Umbilical cord (tissue), 2 donors: Measurements from ENCODE around the gene IL15RA. TPM values are rescaled to one million over a fixed set of nuclear protein-coding genes. Genes with fewer than 3 reads are reported as not detected.
"Not testable (repeated sequence)": the region's sequence is repeated elsewhere in the genome, so short reads cannot be mapped to it uniquely, and the experiment has no call there.

Experiments
- DNase-seq: peaks from one replicate; pipeline ENCODE4 v3.0.0-alpha.2; 2015; ENCODE audit warnings: low spot score
- total RNA-seq: library from RNA; depleted of rRNA; stranded (reverse); fragments of >200 nt; gene quantifications from one replicate; pipeline ENCODE4 v1.2.3, GENCODE V29; 2014; ENCODE audit warnings: low replicate concordance; ENCODE audit not compliant: insufficient read depth

The IL15RA gene
- total RNA-seq, 1 donor from 2014 or later: not detected

- no peak for DNase-seq
Observed at GRCh38 chr10:5930272-5930671, 47.1 kb downstream of the IL15RA start.

GRCh38 chr10:5929442-5929841 is 47.9 kb downstream of the IL15RA start:
- DNase-seq: no peak

GRCh38 chr10:5927306-5927705 is 50.0 kb downstream of the IL15RA start:
- no peak for DNase-seq

GRCh38 chr10:5924889-5925288 is 52.5 kb downstream of the IL15RA start:
- no peak for DNase-seq

- no peak for DNase-seq
Observed at GRCh38 chr10:5921746-5922145, 55.6 kb downstream of the IL15RA start.

- no peak for DNase-seq
Observed at GRCh38 chr10:5919568-5919967, 57.8 kb downstream of the IL15RA start.

- DNase-seq: no peak
Observed at GRCh38 chr10:5918763-5919162, 58.6 kb downstream of the IL15RA start.

GRCh38 chr10:5917305-5917704 is 60.0 kb downstream of the IL15RA start:
- no peak for DNase-seq

- no peak for DNase-seq
Observed at GRCh38 chr10:5915451-5915850, 61.9 kb downstream of the IL15RA start.

GRCh38 chr10:5913736-5914135 is 63.6 kb downstream of the IL15RA start:
- no peak for DNase-seq

- no peak for DNase-seq
Observed at GRCh38 chr10:5911670-5912069, 65.7 kb downstream of the IL15RA start.

GRCh38 chr10:5910323-5911100 is 66.8 kb downstream of the IL15RA start:
- no peak for DNase-seq

GRCh38 chr10:5908676-5909075 is 68.7 kb downstream of the IL15RA start:
- not testable (repeated sequence) for DNase-seq

- no peak for DNase-seq
Observed at GRCh38 chr10:5906651-5907050, 70.7 kb downstream of the IL15RA start.

GRCh38 chr10:5905854-5906507 is 71.4 kb downstream of the IL15RA start:
- no peak for DNase-seq

- no peak for DNase-seq
Observed at GRCh38 chr10:5904227-5904626, 73.1 kb downstream of the IL15RA start.

GRCh38 chr10:5903563-5903962 is 73.8 kb downstream of the IL15RA start:
- no peak for DNase-seq

GRCh38 chr10:5902511-5903274 is 74.7 kb downstream of the IL15RA start:
- DNase-seq: no peak
